Fibroblast of lung (primary cell): Measurements from ENCODE around the gene CR2.

Experiments
- EZH2 ChIP-seq: IDR thresholded peaks from 2 replicates; pipeline ENCODE4 v1.5.1; 2012; ENCODE audit warnings: low read length, control low read depth, mild to moderate bottlenecking; ENCODE audit errors: missing control alignments
- TF ChIP-seq, protein P1 (sequence below), 2 donors: IDR thresholded peaks in 1 of 2; conservative IDR thresholded peaks in 1 of 2; 1 replicate in 1 of 2; 2 replicates in 1 of 2; pipeline ENCODE4 v1.5.1; 2011 to 2012; ENCODE audit warnings: low read length in 2 of 2, control low read depth in 1 of 2, inconsistent platforms in 1 of 2, low read depth in 1 of 2, mild to moderate bottlenecking in 1 of 2

DNA sequence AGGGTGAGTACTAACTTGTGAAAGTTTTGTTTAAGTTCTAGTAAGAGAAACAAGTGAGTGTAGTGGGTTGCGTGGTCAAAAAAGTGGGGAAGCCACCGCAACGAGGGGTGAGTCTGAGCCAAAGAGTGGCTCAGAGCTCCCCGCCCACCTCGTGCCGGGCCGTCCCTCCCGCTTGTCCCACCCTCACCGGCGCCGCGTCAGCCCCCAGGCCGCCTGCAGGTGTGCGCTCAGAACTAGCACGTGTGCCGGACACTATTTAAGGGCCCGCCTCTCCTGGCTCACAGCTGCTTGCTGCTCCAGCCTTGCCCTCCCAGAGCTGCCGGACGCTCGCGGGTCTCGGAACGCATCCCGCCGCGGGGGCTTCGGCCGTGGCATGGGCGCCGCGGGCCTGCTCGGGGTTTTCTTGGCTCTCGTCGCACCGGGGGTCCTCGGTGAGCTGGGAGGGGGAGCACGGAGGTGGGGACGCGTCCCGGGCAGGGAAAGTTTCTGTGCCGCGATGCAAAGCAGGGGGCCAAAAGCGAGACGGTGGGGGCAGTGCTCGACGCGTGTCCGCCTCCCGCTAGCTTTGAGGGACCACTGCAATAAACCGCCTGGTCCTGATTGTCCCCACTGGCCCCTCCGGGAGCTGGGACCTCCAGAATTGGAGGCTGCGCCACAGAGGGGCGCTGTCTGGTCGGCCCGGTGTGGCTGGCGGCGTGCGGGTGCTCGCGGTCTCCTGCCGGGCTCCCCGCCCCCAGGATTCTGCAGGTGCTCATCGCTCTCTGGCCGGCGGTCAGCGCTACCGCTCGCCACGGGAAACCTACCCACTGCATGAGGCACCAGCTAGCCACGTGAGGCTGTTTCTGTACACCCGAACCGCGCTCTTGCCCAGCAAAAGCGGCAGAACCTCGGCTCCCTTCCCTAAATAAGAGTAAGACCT, at the start of gene CR2:
- TF ChIP-seq, protein P1, sequence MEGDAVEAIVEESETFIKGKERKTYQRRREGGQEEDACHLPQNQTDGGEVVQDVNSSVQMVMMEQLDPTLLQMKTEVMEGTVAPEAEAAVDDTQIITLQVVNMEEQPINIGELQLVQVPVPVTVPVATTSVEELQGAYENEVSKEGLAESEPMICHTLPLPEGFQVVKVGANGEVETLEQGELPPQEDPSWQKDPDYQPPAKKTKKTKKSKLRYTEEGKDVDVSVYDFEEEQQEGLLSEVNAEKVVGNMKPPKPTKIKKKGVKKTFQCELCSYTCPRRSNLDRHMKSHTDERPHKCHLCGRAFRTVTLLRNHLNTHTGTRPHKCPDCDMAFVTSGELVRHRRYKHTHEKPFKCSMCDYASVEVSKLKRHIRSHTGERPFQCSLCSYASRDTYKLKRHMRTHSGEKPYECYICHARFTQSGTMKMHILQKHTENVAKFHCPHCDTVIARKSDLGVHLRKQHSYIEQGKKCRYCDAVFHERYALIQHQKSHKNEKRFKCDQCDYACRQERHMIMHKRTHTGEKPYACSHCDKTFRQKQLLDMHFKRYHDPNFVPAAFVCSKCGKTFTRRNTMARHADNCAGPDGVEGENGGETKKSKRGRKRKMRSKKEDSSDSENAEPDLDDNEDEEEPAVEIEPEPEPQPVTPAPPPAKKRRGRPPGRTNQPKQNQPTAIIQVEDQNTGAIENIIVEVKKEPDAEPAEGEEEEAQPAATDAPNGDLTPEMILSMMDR (conservative IDR thresholded peaks at IDR 0.05 in 1 of 2, IDR thresholded peaks at IDR 0.05 in 1 of 2; ENCODE audit: low read depth in 1 of 2, low read length in 2 of 2), result peak in 1 of 2 donors; percentile 3
- peak; percentile 79 for TF ChIP-seq EZH2
